HEK293 (cell line): ENCODE data around the gene SCNN1A.

Source experiments
- CTCF ChIA-PET: fragments of 350-600 bp; formaldehyde crosslinking; extraction: SDS; loops from one replicate; lab custom pipeline; 2021; ENCODE audit warnings: antibody characterized with exemption; lab: Yijun Ruan, JAX
- POLR2A ChIA-PET: fragments of 300-600 bp; formaldehyde crosslinking; extraction: SDS; loops from one replicate; lab custom pipeline; 2020; ENCODE audit warnings: antibody characterized with exemption, inconsistent platforms; lab: Yijun Ruan, JAX
- H3K27ac ChIP-seq: fragments of 200-500 bp; sonication (Bioruptor generic); 2 replicates; pipeline ENCODE4 v1.5.1; 2014; ENCODE audit warnings: low read depth, low read length, control low read depth, inconsistent platforms; ENCODE audit errors: extremely low read depth
- H3K36me3 ChIP-seq, 2 experiments: fragments of 200-500 bp in 1 of 2; sonication (Bioruptor generic) in 1 of 2; 1 replicate in 1 of 2; 2 replicates in 1 of 2; pipeline ENCODE4 v1.5.1; 2014 to 2017; ENCODE audit warnings: inconsistent platforms in 2 of 2, low read length in 2 of 2; ENCODE audit not compliant: control insufficient read depth in 2 of 2, insufficient read depth in 1 of 2
- H3K4me1 ChIP-seq: fragments of 200-500 bp; sonication (Bioruptor generic); 2 replicates; pipeline ENCODE4 v1.5.1; 2014; ENCODE audit warnings: mild to moderate bottlenecking, low read length, inconsistent platforms; ENCODE audit not compliant: control insufficient read depth, insufficient read depth
- H3K4me3 ChIP-seq: 2 replicates; pipeline ENCODE4 v1.5.1; 2011; ENCODE audit warnings: low read depth, mild to moderate bottlenecking, control low read depth, low read length, moderate library complexity
- H3K9me3 ChIP-seq: fragments of 200-500 bp; sonication (Bioruptor generic); 2 replicates; pipeline ENCODE4 v1.5.1; 2014; ENCODE audit warnings: low read depth, low read length, inconsistent platforms; ENCODE audit not compliant: control insufficient read depth, insufficient read depth
- BCL11A ChIP-seq: fragments of 450-650 bp; formaldehyde crosslinking; IDR thresholded peaks from 2 replicates; pipeline ENCODE4 v1.5.1; 2016; ENCODE audit warnings: low read depth, missing biosample characterization, missing genetic modification characterization
- HOXA7 ChIP-seq: sonication (generic); formaldehyde crosslinking; IDR thresholded peaks from 2 replicates; pipeline ENCODE4 v1.8.1; 2022; ENCODE audit warnings: missing genetic modification reagents, borderline replicate concordance
- KLF10 ChIP-seq: fragments of 450-650 bp; IDR thresholded peaks from 2 replicates; pipeline ENCODE4 v1.5.1; 2018; ENCODE audit warnings: missing biosample characterization, mild to moderate bottlenecking, missing genetic modification characterization
- KLF16 ChIP-seq: fragments of 450-650 bp; formaldehyde crosslinking; IDR thresholded peaks from 2 replicates; pipeline ENCODE4 v1.5.1; 2017; ENCODE audit warnings: missing biosample characterization, missing genetic modification characterization
- SETDB1 ChIP-seq: IDR thresholded peaks from one replicate; pipeline ENCODE4 v1.6.1; 2017; ENCODE audit warnings: mild to moderate bottlenecking, low read length, moderate library complexity, mixed read lengths; ENCODE audit not compliant: insufficient read length
- SP2 ChIP-seq: fragments of 450-650 bp; formaldehyde crosslinking; IDR thresholded peaks from 2 replicates; pipeline ENCODE4 v1.5.1; 2016; ENCODE audit warnings: missing biosample characterization, missing genetic modification characterization
- ZBTB21 ChIP-seq: fragments of 450-650 bp; formaldehyde crosslinking; IDR thresholded peaks from 2 replicates; pipeline ENCODE4 v1.5.1; 2017; ENCODE audit warnings: missing biosample characterization, missing genetic modification characterization
- ZNF2 ChIP-seq: fragments of 450-650 bp; formaldehyde crosslinking; IDR thresholded peaks from 2 replicates; pipeline ENCODE4 v1.5.1; 2016; ENCODE audit warnings: missing biosample characterization, missing genetic modification characterization
- ZNF26 ChIP-seq: fragments of 450-650 bp; formaldehyde crosslinking; IDR thresholded peaks from 2 replicates; pipeline ENCODE4 v1.5.1; 2016; ENCODE audit warnings: missing biosample characterization, missing genetic modification characterization
- ZNF292 ChIP-seq: fragments of 450-650 bp; formaldehyde crosslinking; IDR thresholded peaks from 2 replicates; pipeline ENCODE4 v1.5.1; 2016; ENCODE audit warnings: low read depth, missing biosample characterization, missing genetic modification characterization, borderline replicate concordance
- ZNF398 ChIP-seq: fragments of 450-650 bp; formaldehyde crosslinking; IDR thresholded peaks from 2 replicates; pipeline ENCODE4 v1.5.1; 2017; ENCODE audit warnings: missing biosample characterization, missing genetic modification characterization
- ZNF416 ChIP-seq: fragments of 450-650 bp; formaldehyde crosslinking; IDR thresholded peaks from 2 replicates; pipeline ENCODE4 v1.5.1; 2016; ENCODE audit warnings: missing biosample characterization, missing genetic modification characterization
- ZNF518A ChIP-seq: fragments of 450-650 bp; formaldehyde crosslinking; conservative IDR thresholded peaks from 2 replicates; pipeline ENCODE4 v1.5.1; 2016; ENCODE audit warnings: low read depth, missing biosample characterization, missing genetic modification characterization
- ZNF571 ChIP-seq: fragments of 450-650 bp; formaldehyde crosslinking; IDR thresholded peaks from 2 replicates; pipeline ENCODE4 v1.5.0; 2017; ENCODE audit warnings: missing biosample characterization, missing genetic modification characterization
- ZNF626 ChIP-seq: fragments of 450-650 bp; sonication (Bioruptor Pico); formaldehyde crosslinking; IDR thresholded peaks from 2 replicates; pipeline ENCODE4 v1.5.1; 2018; ENCODE audit warnings: missing biosample characterization, missing genetic modification characterization, inconsistent platforms
- TF ChIP-seq, protein P1 (sequence below): fragments of 450-650 bp; formaldehyde crosslinking; IDR thresholded peaks from 2 replicates; pipeline ENCODE4 v1.5.1; 2016; ENCODE audit warnings: missing biosample characterization, missing genetic modification characterization
- TF ChIP-seq, protein P2 (sequence below): fragments of 450-650 bp; formaldehyde crosslinking; IDR thresholded peaks from 2 replicates; pipeline ENCODE4 v1.5.1; 2017; ENCODE audit warnings: missing biosample characterization, missing genetic modification characterization
- TF ChIP-seq, protein P3 (sequence below): fragments of 450-650 bp; formaldehyde crosslinking; IDR thresholded peaks from 2 replicates; pipeline ENCODE4 v1.5.1; 2016; ENCODE audit warnings: missing biosample characterization, missing genetic modification characterization

Gene SCNN1A

DNA sequence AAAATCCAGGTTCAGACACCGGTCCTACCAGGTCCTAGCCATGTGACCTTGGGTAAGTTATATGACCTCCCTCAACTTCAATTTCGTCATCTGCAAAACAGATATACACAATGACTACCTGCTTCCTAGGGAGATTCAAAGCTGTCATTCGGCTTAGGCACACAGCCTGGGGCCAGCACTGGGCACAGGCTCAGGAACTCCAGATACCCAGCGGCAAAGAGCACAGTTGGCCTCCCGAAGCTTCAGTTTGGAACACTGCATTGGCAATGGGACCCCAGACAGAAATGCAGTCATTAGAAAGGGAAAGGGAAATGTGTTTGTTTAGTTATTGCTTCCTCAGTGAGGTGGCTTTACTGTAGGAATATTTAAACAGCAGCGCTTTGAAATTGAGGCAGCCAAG, 53.5 kb downstream of the SCNN1A start:
- ChIA-PET POLR2A (no interaction called here), CTCF (interaction anchor here (0.6 to 2.0 kb wide), 4 partner anchors 21 to 144 kb away, joined by 3 to 13 read pairs (median 6); partner anchors contain the start of gene TNFRSF1A)

More for the DNA sequence above, 53.5 kb downstream of the SCNN1A start:
- Histone ChIP-seq H3K36me3 (no peaks in the 10 kb centered on the region), H3K4me3 (no peak overlapping the region), H3K27ac (no peak overlapping the region), H3K9me3 (no peaks in the 10 kb centered on the region), H3K4me1 (peaks cover 11% of the 10 kb centered on the region)
- TF ChIP-seq ZNF518A (tag by site-specific recombination) (no peak), HOXA7 (CRISPR knock-in tag) (no peak), KLF16 (tag by site-specific recombination) (no peak), SP2 (tag by site-specific recombination) (no peak), ZNF2 (no peak), KLF10 (tag by site-specific recombination) (no peak), ZBTB21 (no peak), ZNF398 (tag by site-specific recombination) (no peak), SETDB1 (no peak), ZNF292 (no peak), ZNF571 (tag by site-specific recombination) (no peak), BCL11A (tag by site-specific recombination) (no peak), ZNF26 (tag by site-specific recombination) (no peak), ZNF626 (tag by site-specific recombination) (no peak), ZNF416 (tag by site-specific recombination) (no peak)
- TF ChIP-seq, protein P1, sequence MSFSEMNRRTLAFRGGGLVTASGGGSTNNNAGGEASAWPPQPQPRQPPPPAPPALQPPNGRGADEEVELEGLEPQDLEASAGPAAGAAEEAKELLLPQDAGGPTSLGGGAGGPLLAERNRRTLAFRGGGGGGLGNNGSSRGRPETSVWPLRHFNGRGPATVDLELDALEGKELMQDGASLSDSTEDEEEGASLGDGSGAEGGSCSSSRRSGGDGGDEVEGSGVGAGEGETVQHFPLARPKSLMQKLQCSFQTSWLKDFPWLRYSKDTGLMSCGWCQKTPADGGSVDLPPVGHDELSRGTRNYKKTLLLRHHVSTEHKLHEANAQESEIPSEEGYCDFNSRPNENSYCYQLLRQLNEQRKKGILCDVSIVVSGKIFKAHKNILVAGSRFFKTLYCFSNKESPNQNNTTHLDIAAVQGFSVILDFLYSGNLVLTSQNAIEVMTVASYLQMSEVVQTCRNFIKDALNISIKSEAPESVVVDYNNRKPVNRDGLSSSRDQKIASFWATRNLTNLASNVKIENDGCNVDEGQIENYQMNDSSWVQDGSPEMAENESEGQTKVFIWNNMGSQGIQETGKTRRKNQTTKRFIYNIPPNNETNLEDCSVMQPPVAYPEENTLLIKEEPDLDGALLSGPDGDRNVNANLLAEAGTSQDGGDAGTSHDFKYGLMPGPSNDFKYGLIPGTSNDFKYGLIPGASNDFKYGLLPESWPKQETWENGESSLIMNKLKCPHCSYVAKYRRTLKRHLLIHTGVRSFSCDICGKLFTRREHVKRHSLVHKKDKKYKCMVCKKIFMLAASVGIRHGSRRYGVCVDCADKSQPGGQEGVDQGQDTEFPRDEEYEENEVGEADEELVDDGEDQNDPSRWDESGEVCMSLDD (tag by site-specific recombination): no peak
- TF ChIP-seq, protein P2, sequence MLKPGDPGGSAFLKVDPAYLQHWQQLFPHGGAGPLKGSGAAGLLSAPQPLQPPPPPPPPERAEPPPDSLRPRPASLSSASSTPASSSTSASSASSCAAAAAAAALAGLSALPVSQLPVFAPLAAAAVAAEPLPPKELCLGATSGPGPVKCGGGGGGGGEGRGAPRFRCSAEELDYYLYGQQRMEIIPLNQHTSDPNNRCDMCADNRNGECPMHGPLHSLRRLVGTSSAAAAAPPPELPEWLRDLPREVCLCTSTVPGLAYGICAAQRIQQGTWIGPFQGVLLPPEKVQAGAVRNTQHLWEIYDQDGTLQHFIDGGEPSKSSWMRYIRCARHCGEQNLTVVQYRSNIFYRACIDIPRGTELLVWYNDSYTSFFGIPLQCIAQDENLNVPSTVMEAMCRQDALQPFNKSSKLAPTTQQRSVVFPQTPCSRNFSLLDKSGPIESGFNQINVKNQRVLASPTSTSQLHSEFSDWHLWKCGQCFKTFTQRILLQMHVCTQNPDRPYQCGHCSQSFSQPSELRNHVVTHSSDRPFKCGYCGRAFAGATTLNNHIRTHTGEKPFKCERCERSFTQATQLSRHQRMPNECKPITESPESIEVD: no peak
- TF ChIP-seq, protein P3, sequence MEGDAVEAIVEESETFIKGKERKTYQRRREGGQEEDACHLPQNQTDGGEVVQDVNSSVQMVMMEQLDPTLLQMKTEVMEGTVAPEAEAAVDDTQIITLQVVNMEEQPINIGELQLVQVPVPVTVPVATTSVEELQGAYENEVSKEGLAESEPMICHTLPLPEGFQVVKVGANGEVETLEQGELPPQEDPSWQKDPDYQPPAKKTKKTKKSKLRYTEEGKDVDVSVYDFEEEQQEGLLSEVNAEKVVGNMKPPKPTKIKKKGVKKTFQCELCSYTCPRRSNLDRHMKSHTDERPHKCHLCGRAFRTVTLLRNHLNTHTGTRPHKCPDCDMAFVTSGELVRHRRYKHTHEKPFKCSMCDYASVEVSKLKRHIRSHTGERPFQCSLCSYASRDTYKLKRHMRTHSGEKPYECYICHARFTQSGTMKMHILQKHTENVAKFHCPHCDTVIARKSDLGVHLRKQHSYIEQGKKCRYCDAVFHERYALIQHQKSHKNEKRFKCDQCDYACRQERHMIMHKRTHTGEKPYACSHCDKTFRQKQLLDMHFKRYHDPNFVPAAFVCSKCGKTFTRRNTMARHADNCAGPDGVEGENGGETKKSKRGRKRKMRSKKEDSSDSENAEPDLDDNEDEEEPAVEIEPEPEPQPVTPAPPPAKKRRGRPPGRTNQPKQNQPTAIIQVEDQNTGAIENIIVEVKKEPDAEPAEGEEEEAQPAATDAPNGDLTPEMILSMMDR (tag by site-specific recombination): no peak
